Naive B cell (primary cell): ENCODE results near the gene C6orf62. TPM values are rescaled to one million over a fixed set of nuclear protein-coding genes. Genes with fewer than 3 reads are reported as not detected.
"Not testable (repeated sequence)": the region's sequence is repeated elsewhere in the genome, so short reads cannot be mapped to it uniquely, and the experiment has no call there.

Experiments used
- ATAC-seq, 2 donors: fragments of 150-1000 bp; cut with Tn5 transposase; 2 replicates each; pipeline ENCODE4 v1.10.0; 2021; ENCODE audit warnings: low read depth in 2 of 2, mild to moderate bottlenecking in 2 of 2, moderate library complexity in 2 of 2
- DNase-seq: peaks from one replicate; pipeline ENCODE4 v3.0.0; 2022
- H3K27ac Mint-ChIP-seq, 6 donors: one replicate each; pipeline ENCODE4 v1.8.0; 2020 to 2022; ENCODE audit warnings: mild to moderate bottlenecking in 6 of 6, mixed read lengths in 6 of 6, moderate library complexity in 5 of 6, inconsistent platforms in 2 of 6
- H3K27me3 Mint-ChIP-seq, 3 donors: one replicate each; pipeline ENCODE4 v1.8.0; 2021 to 2022; ENCODE audit warnings: mixed read lengths in 3 of 3, mild to moderate bottlenecking in 1 of 3
- H3K36me3 Mint-ChIP-seq, 2 donors: one replicate each; pipeline ENCODE4 v1.8.0; 2020 to 2022; ENCODE audit warnings: mixed read lengths in 2 of 2, inconsistent platforms in 1 of 2, mild to moderate bottlenecking in 1 of 2
- H3K4me1 Mint-ChIP-seq, 3 donors: one replicate each; pipeline ENCODE4 v1.8.0; 2020 to 2022; ENCODE audit warnings: mixed read lengths in 3 of 3, inconsistent platforms in 1 of 3, mild to moderate bottlenecking in 1 of 3, moderate library complexity in 1 of 3
- H3K4me3 Mint-ChIP-seq, 8 donors: one replicate each; pipeline ENCODE4 v1.8.0; 2020 to 2022; ENCODE audit warnings: mild to moderate bottlenecking in 8 of 8, mixed read lengths in 8 of 8, moderate library complexity in 8 of 8, inconsistent platforms in 2 of 8
- H3K9me3 Mint-ChIP-seq, 7 donors: one replicate each; pipeline ENCODE4 v1.8.0; 2020 to 2022; ENCODE audit warnings: mixed read lengths in 7 of 7, mild to moderate bottlenecking in 5 of 7, inconsistent platforms in 2 of 7, moderate library complexity in 1 of 7
- polyA plus RNA-seq, 6 donors: library from polyadenylated mRNA; unstranded; fragments of 300-500 nt; fragmentation: Illumina TruSeq; gene quantifications; one replicate each; pipeline ENCODE4 v1.2.3, GENCODE V29; 2021; ENCODE audit warnings: low read depth in 6 of 6

The C6orf62 gene
- polyA plus RNA-seq, 6 donors from 2014 or later, result 100 to 145 (median 120) TPM

DNA sequence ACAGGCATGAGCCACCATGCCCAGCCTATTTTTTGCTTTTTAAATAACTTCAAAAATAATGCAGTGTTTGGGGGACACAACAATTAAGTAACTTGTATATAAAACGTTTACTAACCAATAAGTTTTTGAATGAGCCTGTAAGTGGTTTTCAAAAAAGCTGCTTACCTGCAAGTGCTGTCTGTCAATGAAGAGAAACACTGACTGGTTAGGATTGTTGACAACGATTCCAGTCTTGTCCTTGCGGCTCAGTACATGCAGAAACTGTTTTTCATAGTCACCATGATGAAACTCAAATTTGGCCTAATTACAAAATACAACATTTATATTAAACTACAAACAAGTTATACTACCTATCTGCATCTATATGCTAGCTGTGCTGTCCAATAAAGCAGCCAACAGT, 10.3 kb downstream of the C6orf62 start:
- no peak overlapping the region for H3K4me3 Mint-ChIP-seq
- H3K27me3 Mint-ChIP-seq, result no peaks in the 10 kb centered on the region
- peak overlapping the region in 1 of 6 donors; percentile 27 for H3K27ac Mint-ChIP-seq
- peaks cover 8 to 18% of the 10 kb centered on the region in 2 donors for H3K36me3 Mint-ChIP-seq
- H3K9me3 Mint-ChIP-seq, result no peaks in the 10 kb centered on the region
- ATAC-seq (no peak), DNase-seq (no peak)
- peaks cover 26 to 41% (median 33%) of the 10 kb centered on the region in 3 donors for H3K4me1 Mint-ChIP-seq

DNA sequence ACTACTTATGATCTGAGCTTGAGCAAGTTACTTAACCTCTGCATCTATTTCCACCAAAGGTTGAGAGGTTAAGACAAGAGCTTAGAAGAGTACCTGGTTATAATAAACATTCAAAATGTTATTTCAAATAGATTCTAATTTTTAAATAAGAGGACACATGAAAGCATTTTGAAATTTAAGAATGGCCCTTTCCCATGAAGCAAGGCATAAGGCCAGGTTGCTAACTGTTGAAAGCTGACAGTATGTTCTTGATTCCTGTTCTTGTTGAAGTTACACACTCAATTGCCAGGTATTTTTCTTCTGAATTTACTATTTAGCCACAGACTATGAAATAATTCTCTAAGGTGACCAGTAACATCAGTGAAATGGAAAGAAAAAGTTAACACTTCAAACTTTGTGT, 14.5 kb downstream of the C6orf62 start:
- no peak for ATAC-seq
- peaks cover 8 to 14% of the 10 kb centered on the region in 2 donors for H3K36me3 Mint-ChIP-seq

DNA sequence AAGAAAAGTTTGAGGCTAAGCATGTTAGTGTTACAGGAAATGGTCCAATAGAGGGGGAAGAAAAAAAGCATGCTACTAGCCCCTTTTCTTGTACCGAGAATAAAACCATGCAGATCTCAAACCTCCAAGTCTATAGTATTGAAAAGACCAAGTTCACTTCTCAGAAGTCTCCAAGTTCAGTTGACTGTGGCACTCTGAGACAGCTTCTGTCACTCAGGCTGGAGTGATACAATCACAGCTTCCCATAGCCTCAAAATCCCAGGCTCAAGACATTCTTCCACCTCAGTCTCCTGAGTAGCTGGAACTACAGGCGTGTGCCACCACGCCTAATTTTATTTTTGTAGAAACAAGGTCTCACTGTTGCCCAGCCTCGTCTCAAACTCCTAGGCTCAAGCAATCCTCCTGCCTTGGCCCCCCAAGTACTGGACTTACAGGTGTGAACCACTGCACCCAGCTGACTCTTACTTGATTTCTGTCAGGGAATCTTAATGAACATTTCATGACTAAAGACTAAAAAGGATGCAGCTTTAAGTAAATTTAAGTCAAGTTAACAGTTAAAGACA, 16.2 kb downstream of the C6orf62 start:
- peaks cover 8 to 21% (median 14%) of the 10 kb centered on the region in 3 donors for H3K4me1 Mint-ChIP-seq
- no peaks in the 10 kb centered on the region for H3K9me3 Mint-ChIP-seq
- peak overlapping the region; percentile 51 to 95 (median 84) for H3K27ac Mint-ChIP-seq
- DNase-seq, result no peak
- peaks cover 8 to 14% of the 10 kb centered on the region in 2 donors for H3K36me3 Mint-ChIP-seq
- ATAC-seq, result no peak
- H3K27me3 Mint-ChIP-seq, result no peaks in the 10 kb centered on the region
- no peak overlapping the region for H3K4me3 Mint-ChIP-seq

More for the DNA sequence above, 14.5 kb downstream of the C6orf62 start:
- Mint-ChIP-seq H3K4me3 (no peak overlapping the region), H3K4me1 (peaks cover 15 to 27% (median 20%) of the 10 kb centered on the region in 3 donors), H3K27ac (no peak overlapping the region), H3K9me3 (no peaks in the 10 kb centered on the region), H3K27me3 (no peaks in the 10 kb centered on the region)
- no peak for DNase-seq

DNA sequence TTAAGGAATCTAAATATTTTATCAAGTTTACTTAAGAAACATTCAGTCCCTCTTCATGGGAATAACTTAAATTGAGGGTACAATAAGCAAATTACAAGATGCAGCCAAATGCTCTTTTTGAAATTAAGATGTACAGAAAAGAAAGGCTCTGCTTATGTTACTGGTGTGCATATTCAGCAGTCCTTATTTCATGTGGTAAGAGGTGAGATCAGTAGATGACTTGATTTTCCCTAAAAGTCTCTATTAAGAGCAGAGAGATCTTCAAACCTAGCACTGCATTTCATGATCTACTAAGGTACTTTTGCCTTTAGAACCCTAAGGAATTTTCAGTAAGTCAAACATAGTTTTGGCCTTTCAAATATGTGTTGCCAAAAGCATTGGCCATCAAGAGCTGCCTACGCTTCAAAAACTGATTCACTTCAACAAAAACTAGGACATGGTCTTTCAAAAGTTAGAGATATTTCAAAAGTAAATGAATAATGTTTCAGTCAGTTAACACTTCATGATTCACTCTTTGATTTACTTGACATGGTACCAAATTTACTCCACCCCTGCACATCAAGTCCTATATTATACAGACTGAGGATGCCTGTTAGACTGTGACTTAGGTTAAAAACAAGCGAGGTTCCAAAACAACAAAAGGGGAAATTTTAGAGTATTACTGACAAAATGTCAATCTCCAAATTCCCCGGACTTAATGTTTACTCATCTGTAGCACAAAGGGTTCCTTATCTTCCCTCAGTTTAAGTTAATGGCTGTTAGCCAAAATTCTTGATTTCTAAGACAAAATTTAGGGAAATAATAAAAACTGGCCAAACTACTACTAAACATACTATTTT, 19.2 kb downstream of the C6orf62 start:
- Mint-ChIP-seq H3K27me3 (no peaks in the 10 kb centered on the region), H3K27ac (peak overlapping the region in 4 of 6 donors; percentile 1 to 78 (median 46))
- ATAC-seq, result no peak

DNA sequence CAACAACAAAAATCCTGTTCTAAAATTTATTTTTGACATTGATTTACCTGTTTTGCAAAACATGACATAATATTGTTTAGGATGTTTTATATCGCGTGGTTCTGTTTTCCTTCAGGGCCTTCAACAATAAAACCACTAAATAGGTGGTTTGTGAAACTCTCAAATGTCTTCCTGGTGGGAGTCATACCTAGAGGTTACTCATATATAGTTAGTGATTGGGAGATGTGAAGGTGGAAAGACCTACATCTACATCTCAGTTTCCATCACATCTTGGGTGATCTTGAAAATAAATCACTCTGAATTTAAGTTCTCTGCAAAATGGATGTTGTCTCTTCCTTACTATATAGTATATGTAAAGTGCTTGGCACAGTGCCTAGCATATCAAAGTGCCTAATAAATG, 22.9 kb downstream of the C6orf62 start:
- Mint-ChIP-seq H3K4me1 (peaks cover 4 to 12% (median 4%) of the 10 kb centered on the region in 3 donors), H3K9me3 (no peaks in the 10 kb centered on the region), H3K36me3 (no peaks in the 10 kb centered on the region), H3K27me3 (no peaks in the 10 kb centered on the region), H3K4me3 (no peak overlapping the region), H3K27ac (peak overlapping the region in 1 of 6 donors; percentile 7)
- DNase-seq (no peak), ATAC-seq (no peak)

More for the DNA sequence above, 19.2 kb downstream of the C6orf62 start:
- Mint-ChIP-seq H3K36me3 (peaks cover 0 to 6% of the 10 kb centered on the region in 2 donors), H3K4me1 (peaks cover 12 to 29% (median 14%) of the 10 kb centered on the region in 3 donors), H3K9me3 (no peaks in the 10 kb centered on the region), H3K4me3 (no peak overlapping the region)
- DNase-seq, result no peak

DNA sequence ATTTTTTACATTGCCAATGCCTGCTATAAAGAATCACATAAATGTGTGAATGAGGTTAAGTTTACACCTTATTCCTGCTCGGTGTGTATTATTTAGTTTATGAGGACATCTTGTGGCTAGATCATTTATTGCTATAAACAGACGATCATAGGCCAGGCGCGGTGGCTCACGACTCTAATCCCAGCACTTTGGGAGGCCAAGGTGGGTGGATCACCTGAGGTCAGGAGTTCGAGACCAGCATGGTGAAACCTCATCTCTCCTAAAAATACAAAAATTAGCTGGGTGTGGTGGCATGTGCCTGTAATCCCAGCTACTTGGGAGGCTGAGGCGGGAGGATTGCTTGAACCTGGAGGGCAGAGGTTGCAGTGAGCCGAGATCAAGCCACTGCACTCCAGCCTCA, 23.3 kb downstream of the C6orf62 start:
- peak; percentile 71 to 87 for ATAC-seq
- not testable (repeated sequence) for H3K36me3 Mint-ChIP-seq, H3K4me3 Mint-ChIP-seq, H3K27me3 Mint-ChIP-seq, H3K4me1 Mint-ChIP-seq, H3K9me3 Mint-ChIP-seq
- peak; percentile 38 for DNase-seq
- H3K27ac Mint-ChIP-seq, result peak overlapping the region in 2 of 6 donors; percentile 7 to 30

DNA sequence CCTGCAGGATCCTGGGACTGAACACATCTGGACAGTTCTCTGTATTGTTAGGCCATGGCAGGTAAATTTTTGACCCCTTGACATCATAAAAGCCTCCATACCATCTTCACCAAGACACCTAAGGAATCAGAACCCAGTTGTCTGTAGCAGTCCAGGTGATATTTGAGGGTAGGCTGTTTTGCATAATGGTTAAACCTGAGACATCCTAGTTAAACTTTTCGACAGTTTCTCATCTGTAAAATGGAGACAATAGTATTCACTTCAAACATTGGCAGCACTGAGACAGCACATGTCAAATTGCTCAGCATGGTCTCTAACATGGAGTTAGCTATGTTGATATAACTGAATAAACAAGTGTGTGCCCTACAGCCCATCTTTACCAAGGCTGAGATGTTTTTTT, 24.8 kb downstream of the C6orf62 start:
- Mint-ChIP-seq H3K9me3 (no peaks in the 10 kb centered on the region), H3K36me3 (no peaks in the 10 kb centered on the region), H3K4me3 (no peak overlapping the region), H3K4me1 (peaks cover 4 to 8% (median 4%) of the 10 kb centered on the region in 3 donors), H3K27me3 (no peaks in the 10 kb centered on the region), H3K27ac (no peak overlapping the region)
- DNase-seq (no peak), ATAC-seq (no peak)

DNA sequence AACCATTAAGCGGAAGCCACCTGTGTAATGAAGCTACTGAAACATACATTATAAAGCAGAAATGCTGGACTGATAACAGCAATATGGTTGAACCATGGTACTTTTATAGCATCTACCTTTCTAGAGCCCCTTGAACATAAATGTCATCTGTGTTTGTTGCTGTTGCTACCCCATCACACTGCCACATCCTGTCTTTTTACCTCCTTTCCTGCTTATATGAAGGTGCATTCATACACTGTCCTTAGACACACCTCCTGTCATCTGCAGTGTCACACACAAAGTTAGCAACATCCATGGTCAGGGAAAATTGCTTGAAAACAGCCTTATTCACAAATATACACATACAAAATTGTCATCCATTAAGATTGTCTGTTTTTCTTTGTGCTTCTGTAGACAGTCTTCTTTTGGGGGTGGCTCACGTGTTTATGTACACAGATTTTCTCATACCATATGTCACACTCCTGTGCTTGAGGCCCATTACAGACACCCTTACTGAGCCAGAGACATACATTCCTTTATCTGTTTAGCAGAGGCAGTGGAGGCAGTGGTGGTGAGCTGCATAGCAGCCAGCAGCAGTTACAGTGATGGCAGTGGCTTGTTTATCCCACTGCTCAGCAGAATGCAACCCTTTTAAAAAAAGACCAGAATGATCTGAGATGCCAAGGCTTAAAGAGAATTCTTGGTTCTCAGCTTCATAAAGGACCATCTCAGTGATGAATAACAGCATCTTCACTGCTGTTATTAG, 25.9 kb downstream of the C6orf62 start:
- Mint-ChIP-seq H3K27me3 (no peaks in the 10 kb centered on the region), H3K9me3 (no peaks in the 10 kb centered on the region), H3K4me1 (peaks cover 4 to 8% (median 4%) of the 10 kb centered on the region in 3 donors), H3K36me3 (no peaks in the 10 kb centered on the region), H3K4me3 (no peak overlapping the region), H3K27ac (peak overlapping the region in 2 of 6 donors; percentile 63 to 77)
- DNase-seq, result no peak
- ATAC-seq, result no peak

DNA sequence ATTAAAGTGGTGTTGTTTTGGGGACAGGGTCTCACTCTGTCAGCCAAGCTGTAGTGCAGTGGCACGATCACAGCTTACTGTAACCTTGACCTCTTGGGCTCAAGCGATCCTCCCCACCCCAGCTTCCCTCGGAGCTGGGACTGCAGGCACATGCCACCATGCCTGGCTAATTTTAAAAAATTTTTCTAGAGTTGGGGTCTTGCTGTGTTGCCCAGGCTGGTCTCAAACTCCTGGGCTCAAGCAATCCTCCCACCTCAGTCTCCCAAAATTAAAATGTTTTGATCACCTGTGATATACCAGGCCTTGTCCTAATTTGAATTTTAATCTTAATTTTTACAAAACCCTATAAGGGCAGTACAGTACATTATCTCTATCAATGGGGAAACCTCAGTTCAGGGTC, 26.5 kb downstream of the C6orf62 start:
- Mint-ChIP-seq H3K27ac (peak overlapping the region in 1 of 6 donors; percentile 77), H3K4me3 (no peak overlapping the region), H3K4me1 (peaks cover 4 to 8% (median 4%) of the 10 kb centered on the region in 3 donors), H3K9me3 (no peaks in the 10 kb centered on the region), H3K36me3 (peaks cover under 1 to 2% of the 10 kb centered on the region in 2 donors), H3K27me3 (no peaks in the 10 kb centered on the region)
- ATAC-seq (no peak), DNase-seq (no peak)

DNA sequence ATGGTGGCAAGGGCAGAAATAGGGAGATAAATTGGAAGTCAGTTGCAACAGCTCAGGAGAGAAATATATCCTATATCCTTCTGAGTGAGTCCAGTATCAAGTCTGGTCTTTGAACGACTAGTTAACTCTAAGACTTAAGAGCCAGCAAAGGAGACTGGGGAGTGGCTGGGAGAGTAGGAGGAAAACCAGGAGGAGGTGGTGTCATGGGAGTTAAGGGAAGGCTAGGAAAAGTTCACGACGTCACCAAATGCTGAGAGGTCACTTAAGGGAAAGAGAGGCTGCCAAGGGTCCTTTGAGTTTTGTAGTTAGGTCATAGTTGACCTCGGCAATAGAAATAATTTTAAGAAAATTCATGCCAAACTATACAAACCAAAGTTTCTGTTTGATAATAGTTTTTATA, 27.0 kb downstream of the C6orf62 start:
- peaks cover 4 to 6% of the 10 kb centered on the region in 2 donors for H3K36me3 Mint-ChIP-seq

DNA sequence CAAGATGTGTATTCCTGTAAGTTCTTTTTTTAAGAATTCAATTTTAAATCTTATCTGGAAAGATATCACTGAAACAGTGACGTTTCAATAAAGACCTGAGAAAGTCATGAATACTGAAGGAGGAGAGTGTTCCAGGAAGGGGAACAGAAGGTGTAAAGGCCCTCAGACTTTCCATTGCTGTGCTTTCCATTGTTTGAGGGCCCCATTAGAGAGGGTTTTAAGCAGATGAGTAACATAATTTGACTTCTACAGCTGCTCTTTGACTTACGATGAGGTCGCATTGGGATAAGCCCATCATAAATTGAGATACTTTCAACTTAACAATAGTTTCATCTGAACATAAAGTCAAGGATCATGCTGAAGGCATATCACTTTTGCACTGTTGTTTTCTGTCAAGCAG, 27.4 kb downstream of the C6orf62 start:
- no peak overlapping the region for H3K4me3 Mint-ChIP-seq
- peaks cover 4 to 8% (median 4%) of the 10 kb centered on the region in 3 donors for H3K4me1 Mint-ChIP-seq
- H3K36me3 Mint-ChIP-seq, result peaks cover 4 to 7% of the 10 kb centered on the region in 2 donors
- no peak overlapping the region for H3K27ac Mint-ChIP-seq
- ATAC-seq (no peak), DNase-seq (no peak)
- no peaks in the 10 kb centered on the region for H3K27me3 Mint-ChIP-seq
- no peaks in the 10 kb centered on the region for H3K9me3 Mint-ChIP-seq

More for the DNA sequence above, 27.0 kb downstream of the C6orf62 start:
- Mint-ChIP-seq H3K9me3 (no peaks in the 10 kb centered on the region), H3K4me1 (peaks cover 4 to 8% (median 4%) of the 10 kb centered on the region in 3 donors), H3K27ac (peak overlapping the region in 1 of 6 donors; percentile 3), H3K27me3 (no peaks in the 10 kb centered on the region), H3K4me3 (no peak overlapping the region)
- DNase-seq (no peak), ATAC-seq (no peak)

DNA sequence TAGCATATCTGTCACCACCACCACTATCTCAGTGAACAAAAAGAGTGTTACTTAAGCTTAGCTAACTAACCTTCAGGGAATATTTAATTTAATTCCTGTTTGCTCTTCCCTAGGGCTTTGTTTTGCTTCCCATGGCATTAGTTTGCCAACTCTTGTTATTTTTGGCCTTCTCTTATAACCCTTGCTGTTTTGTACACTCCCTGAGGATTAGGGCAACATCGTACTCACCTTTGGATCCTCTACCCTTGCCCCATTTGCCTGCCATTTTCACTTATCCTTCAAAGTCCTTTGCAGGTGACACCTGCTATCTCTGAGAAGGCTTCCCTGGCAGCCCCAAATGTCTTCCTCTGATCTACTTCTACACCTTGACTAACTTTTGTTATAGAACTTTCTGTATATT, 28.4 kb downstream of the C6orf62 start:
- H3K36me3 Mint-ChIP-seq, result peaks cover 4 to 7% of the 10 kb centered on the region in 2 donors
- no peaks in the 10 kb centered on the region for H3K27me3 Mint-ChIP-seq
- DNase-seq (no peak), ATAC-seq (no peak)
- H3K4me1 Mint-ChIP-seq, result peaks cover 2 to 4% (median 3%) of the 10 kb centered on the region in 3 donors
- peak overlapping the region in 1 of 6 donors; percentile 56 for H3K27ac Mint-ChIP-seq
- no peaks in the 10 kb centered on the region for H3K9me3 Mint-ChIP-seq
- no peak overlapping the region for H3K4me3 Mint-ChIP-seq

DNA sequence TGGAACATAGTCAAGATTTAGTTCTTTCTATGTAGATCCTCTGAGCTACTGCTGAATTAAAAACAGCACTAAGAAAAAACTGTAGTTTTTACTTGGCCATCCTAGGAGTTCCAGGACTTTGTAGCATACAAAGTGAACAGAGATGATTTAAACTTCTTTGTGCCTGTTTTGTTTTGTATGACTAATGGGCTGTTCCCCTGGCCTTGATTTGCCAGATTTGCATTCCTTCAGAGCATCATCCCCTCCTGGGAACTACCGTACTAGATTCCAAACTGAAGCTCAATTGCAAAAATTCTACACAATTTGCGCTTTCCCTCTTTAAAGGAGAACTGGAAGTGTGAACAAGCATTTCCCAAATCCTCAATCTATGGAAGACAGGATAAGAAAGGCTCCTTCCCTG, 29.0 kb downstream of the C6orf62 start:
- ATAC-seq (no peak), DNase-seq (no peak)
- Mint-ChIP-seq H3K9me3 (no peaks in the 10 kb centered on the region), H3K4me1 (no peaks in the 10 kb centered on the region), H3K36me3 (peaks cover 4 to 7% of the 10 kb centered on the region in 2 donors), H3K4me3 (no peak overlapping the region), H3K27ac (no peak overlapping the region), H3K27me3 (no peaks in the 10 kb centered on the region)
